ENCODE results near the gene TNFAIP8L2. TPM values are rescaled to one million over a fixed set of nuclear protein-coding genes. Genes with fewer than 3 reads are reported as not detected.

TNFAIP8L2 gene
- total RNA-seq (1 to 10 TPM; 3.6 to 5.4 TPM), total RNA-seq (4.3 to 18.5 reads per million in 2 donors)

DNA sequence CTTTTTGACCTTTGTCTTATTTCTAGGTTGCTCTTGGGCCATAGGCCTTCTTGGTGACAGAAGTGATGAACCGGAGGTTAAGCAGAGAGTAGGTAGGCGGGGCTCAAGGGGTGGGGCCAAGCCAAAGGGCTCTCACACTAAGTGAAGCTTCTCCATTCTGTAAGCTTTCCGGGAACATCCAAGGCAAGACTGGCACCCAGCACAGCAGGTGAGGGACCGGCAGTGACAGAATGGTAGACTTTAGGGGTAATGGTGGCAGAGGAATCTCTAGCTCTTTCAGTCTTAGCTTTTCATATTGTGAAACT lies at the start of gene TNFAIP8L2:
TSS of gene TNFAIP8L2 (plus strand) at position 135 of the 305 bp plus-strand sequence. CDS start 2,049 bp downstream, outside the sequence.
- no peaks in the 10 kb centered on the region for H3K27me3 Mint-ChIP-seq
- H3K4me3 Mint-ChIP-seq = peak within 1 kb of the TSS; percentile 100
- H3K4me1 Mint-ChIP-seq = peaks cover 38% of the 10 kb centered on the region
- H3K36me3 Mint-ChIP-seq (ENCODE audit: low read depth) = peaks cover 7% of the 10 kb centered on the region
- peak; percentile 88 for ATAC-seq
- peak; percentile 41 to 62 (median 56) for DNase-seq
- H3K27ac Mint-ChIP-seq = peak within 1 kb of the TSS; percentile 99
- H3K9me3 ChIP-seq (ENCODE audit: control insufficient read depth, low read length, poor library complexity, severe bottlenecking) = no peaks in the 10 kb centered on the region

DNA sequence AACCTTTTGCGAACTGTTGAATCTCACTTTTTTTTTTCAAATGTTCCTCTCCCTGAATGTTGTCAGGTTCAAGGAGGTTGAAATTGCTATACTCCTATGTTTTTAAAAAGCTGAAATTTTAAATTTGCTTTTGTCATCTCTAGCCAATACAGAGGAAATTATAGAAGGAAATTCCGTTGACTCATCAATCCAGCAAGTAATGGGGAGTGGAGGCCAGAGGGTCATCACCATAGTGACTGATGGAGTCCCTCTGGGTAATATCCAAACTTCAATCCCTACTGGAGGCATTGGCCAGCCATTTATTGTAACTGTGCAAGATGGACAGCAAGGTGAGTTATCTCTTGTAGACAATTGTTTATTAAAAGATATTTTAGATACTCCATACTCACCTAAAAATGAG lies 49.6 kb upstream of the TNFAIP8L2 start:
- DNase-seq (no peak), ATAC-seq (no peak)
- Mint-ChIP-seq H3K4me3 (no peak overlapping the region), H3K36me3 (ENCODE audit: low read depth) (no peaks in the 10 kb centered on the region), H3K4me1 (peaks cover 2% of the 10 kb centered on the region), H3K27ac (no peak overlapping the region), H3K27me3 (no peaks in the 10 kb centered on the region)
- no peaks in the 10 kb centered on the region for H3K9me3 ChIP-seq (ENCODE audit: control insufficient read depth, low read length, poor library complexity, severe bottlenecking)

DNA sequence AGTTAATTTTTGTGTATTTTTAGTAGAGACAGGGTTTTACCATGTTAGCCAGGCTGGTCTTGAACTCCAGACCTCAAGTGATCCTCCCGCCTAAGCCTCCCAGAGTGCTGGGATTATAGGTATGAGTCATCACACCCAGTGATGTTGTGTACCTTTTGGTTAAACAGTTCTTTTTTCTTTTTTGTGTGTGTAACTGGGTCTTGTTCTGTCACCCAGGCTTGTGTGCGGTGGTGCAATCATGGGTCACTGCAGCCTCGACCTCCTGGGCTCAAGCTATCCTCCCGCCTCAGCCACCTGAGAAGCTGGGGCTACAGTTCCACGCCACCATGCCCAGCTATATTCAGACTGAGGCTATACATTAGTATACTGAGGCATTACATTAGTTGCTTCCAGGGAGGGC lies 48.1 kb upstream of the TNFAIP8L2 start:
- H3K36me3 Mint-ChIP-seq (ENCODE audit: low read depth) = no peaks in the 10 kb centered on the region
- H3K4me3 Mint-ChIP-seq = no peak overlapping the region
- no peak for ATAC-seq
- H3K27me3 Mint-ChIP-seq = no peaks in the 10 kb centered on the region
- peaks cover 2% of the 10 kb centered on the region for H3K4me1 Mint-ChIP-seq
- no peak for DNase-seq
- H3K9me3 ChIP-seq (ENCODE audit: control insufficient read depth, low read length, poor library complexity, severe bottlenecking) = no peaks in the 10 kb centered on the region
- peak overlapping the region; percentile 27 for H3K27ac Mint-ChIP-seq

DNA sequence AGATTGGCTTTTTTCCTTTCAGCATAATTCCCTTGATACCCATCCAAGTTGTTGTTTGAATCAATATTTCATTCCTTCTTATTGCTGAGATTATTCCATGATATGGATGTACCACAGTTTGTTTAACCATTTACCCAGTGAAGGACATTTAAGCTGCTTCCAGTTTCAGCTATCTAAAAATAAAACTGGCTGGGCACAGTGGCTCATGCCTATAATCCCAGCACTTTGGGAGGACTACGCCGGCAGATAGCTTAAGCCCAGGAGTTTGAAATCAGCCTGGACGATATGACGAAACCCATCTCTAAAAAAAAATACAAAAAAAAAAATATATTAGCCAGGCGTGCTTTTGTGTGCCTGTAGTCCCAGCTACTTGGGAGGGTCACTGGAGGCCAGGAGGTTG lies 42.6 kb upstream of the TNFAIP8L2 start:
- DNase-seq = no peak
- no peaks in the 10 kb centered on the region for H3K9me3 ChIP-seq (ENCODE audit: control insufficient read depth, low read length, poor library complexity, severe bottlenecking)
- Mint-ChIP-seq H3K27ac (no peak overlapping the region), H3K4me3 (no peak overlapping the region), H3K27me3 (no peaks in the 10 kb centered on the region), H3K4me1 (peaks cover 3% of the 10 kb centered on the region), H3K36me3 (ENCODE audit: low read depth) (peaks cover 3% of the 10 kb centered on the region)
- ATAC-seq = no peak

DNA sequence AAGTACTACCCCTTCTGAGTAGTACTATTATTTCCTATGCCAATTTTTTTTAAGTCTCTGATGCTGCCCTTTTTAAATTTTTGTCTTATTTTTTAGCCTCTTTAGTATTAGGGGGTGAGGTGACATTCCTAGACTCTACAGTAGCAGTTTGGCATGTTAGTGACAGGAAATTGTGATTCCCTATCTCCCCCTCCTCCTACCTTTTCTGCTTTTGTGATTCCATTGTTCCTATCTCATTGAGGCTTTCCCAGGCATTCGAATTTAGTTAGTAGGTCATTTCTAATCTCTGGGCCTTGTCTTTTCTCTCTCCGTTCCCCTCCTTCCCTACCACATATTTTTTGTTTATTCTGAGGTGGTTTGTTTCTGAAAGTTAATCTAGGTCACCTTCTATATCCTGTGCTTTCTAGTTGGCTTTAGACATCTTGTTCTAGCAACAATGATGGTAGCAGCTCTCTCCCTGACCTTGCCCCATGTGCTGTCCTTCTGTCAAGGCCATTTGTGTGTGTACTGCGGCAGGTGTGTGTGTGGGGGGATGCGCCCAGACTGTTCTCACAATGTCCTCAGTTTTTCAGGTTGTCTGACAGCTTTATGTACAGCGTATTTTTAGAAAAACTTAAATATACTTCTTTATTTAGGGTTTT lies 31.6 kb upstream of the TNFAIP8L2 start:
- H3K4me1 Mint-ChIP-seq = peaks cover 10% of the 10 kb centered on the region

DNA sequence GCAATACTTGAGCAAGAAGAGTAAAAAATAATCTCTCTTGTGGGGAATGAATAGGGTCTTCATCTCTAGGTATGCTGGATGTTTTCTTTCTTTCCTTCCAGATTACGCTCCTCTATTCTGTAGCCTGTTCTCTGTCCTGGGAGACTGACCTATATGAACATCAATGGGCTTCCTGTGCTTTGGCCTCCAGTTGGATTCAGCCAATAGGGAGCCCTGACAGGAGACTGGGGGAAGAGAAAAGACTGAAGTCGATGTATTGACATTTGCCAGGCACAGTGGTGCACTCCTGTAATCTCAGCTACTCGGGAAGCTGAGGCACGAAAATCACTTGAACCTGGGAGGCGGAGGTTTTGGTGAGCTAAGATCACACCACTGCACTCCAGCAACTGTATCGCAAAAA lies 27.6 kb upstream of the TNFAIP8L2 start:
- no peak for ATAC-seq
- Mint-ChIP-seq H3K36me3 (ENCODE audit: low read depth) (peaks cover 5% of the 10 kb centered on the region), H3K27me3 (peaks cover 21% of the 10 kb centered on the region), H3K27ac (no peak overlapping the region), H3K4me3 (no peak overlapping the region), H3K4me1 (peaks cover 14% of the 10 kb centered on the region)
- no peak for DNase-seq
- no peaks in the 10 kb centered on the region for H3K9me3 ChIP-seq (ENCODE audit: control insufficient read depth, low read length, poor library complexity, severe bottlenecking)

More for the DNA sequence above, 31.6 kb upstream of the TNFAIP8L2 start:
- Mint-ChIP-seq H3K4me3 (peak overlapping the region; percentile 58), H3K27ac (peak overlapping the region; percentile 95), H3K36me3 (ENCODE audit: low read depth) (peaks cover 5% of the 10 kb centered on the region), H3K27me3 (peaks cover 6% of the 10 kb centered on the region)
- DNase-seq = no peak
- no peaks in the 10 kb centered on the region for H3K9me3 ChIP-seq (ENCODE audit: control insufficient read depth, low read length, poor library complexity, severe bottlenecking)
- ATAC-seq = peak; percentile 78

DNA sequence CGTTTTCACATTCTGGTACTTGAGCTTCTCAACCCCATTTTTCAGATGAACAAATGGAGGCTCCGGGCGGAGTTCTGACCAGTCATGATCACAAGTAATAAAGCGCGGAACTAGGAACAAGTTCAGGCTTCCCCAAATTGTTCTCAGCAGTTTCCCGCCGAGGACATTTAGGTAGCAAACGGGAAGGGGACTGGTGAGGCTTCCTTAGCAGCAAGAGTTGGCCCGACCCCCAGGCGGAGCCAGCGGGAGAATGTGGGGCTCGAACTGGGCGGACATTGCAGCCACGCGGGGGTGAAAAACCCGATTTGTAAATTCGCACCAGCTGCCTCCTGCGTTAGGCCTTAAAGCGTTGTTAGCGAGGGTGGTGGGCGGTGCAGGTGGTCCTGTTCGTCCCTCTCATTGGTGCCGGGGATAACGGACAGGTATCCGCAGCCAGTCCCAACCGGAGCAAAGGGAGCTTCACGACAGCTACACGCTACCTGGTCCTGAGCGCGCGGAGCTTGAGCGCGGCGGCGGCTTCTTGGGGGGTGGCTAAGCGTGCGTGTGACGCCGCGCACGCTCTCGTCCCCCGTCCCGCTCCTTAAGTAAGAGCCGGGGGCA lies 25.4 kb upstream of the TNFAIP8L2 start:
- Mint-ChIP-seq H3K4me3 (peak overlapping the region; percentile 53), H3K4me1 (peaks cover 6% of the 10 kb centered on the region), H3K36me3 (ENCODE audit: low read depth) (no peaks in the 10 kb centered on the region), H3K27me3 (peaks cover 21% of the 10 kb centered on the region), H3K27ac (no peak overlapping the region)
- peak; percentile 97 for ATAC-seq
- peak; percentile 41 to 47 (median 41) for DNase-seq
- no peaks in the 10 kb centered on the region for H3K9me3 ChIP-seq (ENCODE audit: control insufficient read depth, low read length, poor library complexity, severe bottlenecking)

DNA sequence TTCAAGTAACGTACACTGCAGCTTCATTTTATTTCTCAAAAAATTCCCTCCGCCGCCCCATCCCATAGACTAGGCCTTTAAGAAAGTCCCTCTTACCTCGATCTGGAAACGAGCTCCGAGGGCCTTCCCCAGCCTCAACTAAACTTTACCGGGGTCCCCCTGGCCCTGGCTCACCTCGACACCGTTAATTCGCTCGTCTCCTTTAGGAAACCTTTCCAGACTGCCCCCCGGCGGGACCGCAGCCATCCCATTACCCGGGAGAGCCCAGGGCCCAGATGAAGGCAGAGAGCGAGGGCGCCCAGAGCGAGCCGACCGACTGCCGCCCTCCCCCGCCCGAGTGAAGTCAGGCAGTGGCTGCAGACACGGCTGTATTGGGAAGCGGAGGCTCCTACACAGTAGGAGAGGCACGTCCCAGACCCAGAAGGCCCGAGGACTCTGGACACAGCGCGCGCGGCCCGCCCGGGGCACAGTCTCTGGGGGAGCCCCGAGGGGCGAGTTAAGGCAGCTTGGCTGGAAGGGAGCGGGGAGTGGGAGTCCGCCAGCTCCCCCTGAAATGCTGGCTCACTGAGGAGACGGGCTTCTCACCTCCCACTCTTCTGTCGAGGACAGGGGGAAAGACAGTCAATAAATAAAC lies 24.6 kb upstream of the TNFAIP8L2 start:
- Mint-ChIP-seq H3K27ac (no peak overlapping the region), H3K36me3 (ENCODE audit: low read depth) (no peaks in the 10 kb centered on the region), H3K27me3 (peaks cover 21% of the 10 kb centered on the region), H3K4me3 (peak overlapping the region; percentile 53), H3K4me1 (peaks cover 6% of the 10 kb centered on the region)
- DNase-seq (no peak), ATAC-seq (peak; percentile 2)
- no peaks in the 10 kb centered on the region for H3K9me3 ChIP-seq (ENCODE audit: control insufficient read depth, low read length, poor library complexity, severe bottlenecking)

DNA sequence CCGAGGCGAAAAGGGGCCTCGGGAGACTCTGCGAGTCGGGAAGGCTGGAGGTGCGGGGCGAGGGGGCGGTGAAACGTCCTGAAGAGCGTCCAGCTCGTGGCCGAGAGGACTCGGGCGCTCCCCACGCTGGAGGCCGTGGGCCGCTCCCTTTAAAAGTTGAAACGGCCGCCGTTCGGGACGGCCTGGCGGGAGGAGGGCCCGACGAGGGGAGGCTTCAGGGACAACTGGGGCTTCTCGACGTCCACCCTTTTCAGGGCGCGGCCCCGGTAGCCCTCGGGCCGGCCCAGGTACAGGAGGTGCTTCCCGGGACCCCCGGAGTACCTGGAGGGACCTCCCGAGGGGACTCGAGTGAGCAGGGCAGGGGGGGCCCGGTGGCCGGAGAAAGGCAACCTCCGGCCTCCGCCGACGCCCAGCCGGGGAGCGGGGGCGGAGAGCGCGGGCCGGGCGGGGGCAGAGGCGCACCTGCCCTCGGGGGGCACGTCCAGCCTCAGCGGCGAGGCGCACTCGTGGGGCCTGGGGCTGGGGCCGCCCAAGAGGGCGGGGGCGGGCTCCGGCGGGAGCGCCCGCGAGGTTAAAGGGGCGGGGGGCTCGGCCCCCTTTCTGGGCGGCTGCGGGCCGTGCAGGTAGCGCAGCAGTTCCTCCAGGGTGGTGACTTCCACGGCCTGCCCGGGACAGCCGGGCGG lies 24.0 kb upstream of the TNFAIP8L2 start:
- no peak overlapping the region for H3K27ac Mint-ChIP-seq
- H3K4me3 Mint-ChIP-seq = peak overlapping the region; percentile 53

DNA sequence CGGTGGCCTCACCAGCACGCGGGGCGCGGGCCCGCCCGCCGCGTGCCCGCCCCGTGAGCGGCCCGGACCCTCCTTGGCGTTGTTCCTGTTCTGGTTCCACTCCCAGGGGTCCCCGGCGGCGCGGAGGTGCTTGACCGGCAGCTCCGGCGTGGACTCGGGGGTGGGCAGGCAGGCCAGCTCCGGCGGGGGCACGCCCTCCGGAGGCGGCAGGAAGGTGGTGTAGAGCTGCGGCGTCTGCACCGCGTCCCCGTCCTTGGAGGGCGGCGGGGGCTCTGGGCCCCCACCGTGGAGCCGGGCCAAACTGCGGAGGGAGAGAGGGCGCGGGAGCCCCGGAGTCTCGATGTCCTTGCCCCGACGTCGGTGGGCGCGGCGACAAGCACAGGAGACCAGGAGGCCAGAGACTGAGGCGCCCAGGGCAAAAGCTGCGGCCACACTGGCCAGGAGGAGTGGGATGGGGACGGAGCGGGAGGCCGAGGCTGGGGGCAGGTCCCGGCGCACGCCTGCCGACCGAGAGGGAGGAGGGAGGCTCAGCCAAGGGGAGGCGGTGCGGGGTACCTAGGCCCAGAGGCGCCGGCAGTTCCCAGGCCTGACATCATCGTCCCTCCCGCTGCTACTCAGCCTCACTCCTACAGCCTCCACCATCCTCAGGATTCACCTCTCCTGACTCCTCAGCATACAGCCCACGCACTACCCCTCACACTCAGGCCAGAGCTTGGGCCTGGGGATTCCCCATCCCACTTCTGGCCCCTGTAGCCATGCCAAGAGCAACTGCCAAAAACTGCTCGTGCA lies 23.2 kb upstream of the TNFAIP8L2 start:
- no peak overlapping the region for H3K4me3 Mint-ChIP-seq
- DNase-seq = no peak
- peaks cover 21% of the 10 kb centered on the region for H3K27me3 Mint-ChIP-seq
- H3K27ac Mint-ChIP-seq = no peak overlapping the region
- no peak for ATAC-seq
- no peaks in the 10 kb centered on the region for H3K9me3 ChIP-seq (ENCODE audit: control insufficient read depth, low read length, poor library complexity, severe bottlenecking)
- H3K36me3 Mint-ChIP-seq (ENCODE audit: low read depth) = no peaks in the 10 kb centered on the region
- H3K4me1 Mint-ChIP-seq = peaks cover 6% of the 10 kb centered on the region

More for the DNA sequence above, 24.0 kb upstream of the TNFAIP8L2 start:
- Mint-ChIP-seq H3K4me1 (peaks cover 6% of the 10 kb centered on the region), H3K36me3 (ENCODE audit: low read depth) (no peaks in the 10 kb centered on the region), H3K27me3 (peaks cover 21% of the 10 kb centered on the region)
- ATAC-seq (no peak), DNase-seq (no peak)
- no peaks in the 10 kb centered on the region for H3K9me3 ChIP-seq (ENCODE audit: control insufficient read depth, low read length, poor library complexity, severe bottlenecking)

DNA sequence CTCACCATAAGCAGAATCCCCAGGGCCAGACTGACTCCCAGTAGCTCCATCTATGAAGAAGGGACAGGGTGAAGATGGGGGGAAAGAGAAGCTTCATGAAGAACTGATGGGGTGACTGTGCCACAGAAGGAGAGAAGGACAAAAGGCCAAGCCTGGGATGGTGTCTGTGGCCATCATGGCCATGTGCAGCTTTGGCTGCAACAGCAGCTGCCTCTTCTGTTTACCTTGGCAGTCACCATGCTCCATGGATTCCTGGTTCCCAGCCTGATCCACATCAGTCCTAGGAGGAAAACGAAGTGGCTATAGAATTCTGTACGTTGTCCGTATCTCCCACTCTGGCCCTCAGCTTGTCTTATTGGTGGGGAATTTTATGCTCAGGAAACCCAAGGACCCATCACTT lies 22.1 kb upstream of the TNFAIP8L2 start:
- H3K27ac Mint-ChIP-seq = no peak overlapping the region
- H3K4me1 Mint-ChIP-seq = peaks cover 6% of the 10 kb centered on the region
- DNase-seq = no peak
- peaks cover 17% of the 10 kb centered on the region for H3K27me3 Mint-ChIP-seq
- ATAC-seq = no peak
- H3K36me3 Mint-ChIP-seq (ENCODE audit: low read depth) = no peaks in the 10 kb centered on the region
- peak overlapping the region; percentile 19 for H3K4me3 Mint-ChIP-seq
- H3K9me3 ChIP-seq (ENCODE audit: control insufficient read depth, low read length, poor library complexity, severe bottlenecking) = no peaks in the 10 kb centered on the region

DNA sequence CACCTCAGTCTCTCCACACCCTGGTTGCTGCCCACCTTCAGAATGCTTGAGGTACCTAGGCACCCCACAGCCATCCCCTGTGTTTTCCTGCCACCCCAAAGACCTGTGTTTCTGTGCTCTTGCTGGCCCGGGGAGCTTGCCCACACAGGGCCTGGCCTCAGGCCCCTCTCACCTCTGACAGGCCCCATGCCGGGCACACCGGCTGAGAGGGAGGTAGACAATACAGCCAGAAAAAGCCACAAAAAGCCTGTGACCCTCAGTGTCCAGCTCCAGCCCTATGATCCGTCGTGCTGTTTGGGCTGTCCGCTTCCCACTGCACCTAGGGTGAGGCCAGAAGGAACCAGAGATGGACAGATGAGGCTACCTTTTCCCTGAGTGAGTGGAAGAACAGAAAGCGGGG lies 21.5 kb upstream of the TNFAIP8L2 start:
- Mint-ChIP-seq H3K27me3 (peaks cover 15% of the 10 kb centered on the region), H3K4me3 (no peak overlapping the region), H3K4me1 (peaks cover 6% of the 10 kb centered on the region), H3K36me3 (ENCODE audit: low read depth) (no peaks in the 10 kb centered on the region), H3K27ac (peak overlapping the region; percentile 29)
- no peaks in the 10 kb centered on the region for H3K9me3 ChIP-seq (ENCODE audit: control insufficient read depth, low read length, poor library complexity, severe bottlenecking)
- ATAC-seq (no peak), DNase-seq (no peak)

Measured in T-helper 17 cell (primary cell).